ENCODE measurements around the gene RTN1. TPM values are rescaled to one million over a fixed set of nuclear protein-coding genes. Genes with fewer than 3 reads are reported as not detected.

The RTN1 gene
- total and polyA plus RNA-seq, 2 of the 8 experiments (the other 6 are each of a cell fraction or from before 2014, with no cell fraction given), result 2.8 to 4.9 TPM

DNA sequence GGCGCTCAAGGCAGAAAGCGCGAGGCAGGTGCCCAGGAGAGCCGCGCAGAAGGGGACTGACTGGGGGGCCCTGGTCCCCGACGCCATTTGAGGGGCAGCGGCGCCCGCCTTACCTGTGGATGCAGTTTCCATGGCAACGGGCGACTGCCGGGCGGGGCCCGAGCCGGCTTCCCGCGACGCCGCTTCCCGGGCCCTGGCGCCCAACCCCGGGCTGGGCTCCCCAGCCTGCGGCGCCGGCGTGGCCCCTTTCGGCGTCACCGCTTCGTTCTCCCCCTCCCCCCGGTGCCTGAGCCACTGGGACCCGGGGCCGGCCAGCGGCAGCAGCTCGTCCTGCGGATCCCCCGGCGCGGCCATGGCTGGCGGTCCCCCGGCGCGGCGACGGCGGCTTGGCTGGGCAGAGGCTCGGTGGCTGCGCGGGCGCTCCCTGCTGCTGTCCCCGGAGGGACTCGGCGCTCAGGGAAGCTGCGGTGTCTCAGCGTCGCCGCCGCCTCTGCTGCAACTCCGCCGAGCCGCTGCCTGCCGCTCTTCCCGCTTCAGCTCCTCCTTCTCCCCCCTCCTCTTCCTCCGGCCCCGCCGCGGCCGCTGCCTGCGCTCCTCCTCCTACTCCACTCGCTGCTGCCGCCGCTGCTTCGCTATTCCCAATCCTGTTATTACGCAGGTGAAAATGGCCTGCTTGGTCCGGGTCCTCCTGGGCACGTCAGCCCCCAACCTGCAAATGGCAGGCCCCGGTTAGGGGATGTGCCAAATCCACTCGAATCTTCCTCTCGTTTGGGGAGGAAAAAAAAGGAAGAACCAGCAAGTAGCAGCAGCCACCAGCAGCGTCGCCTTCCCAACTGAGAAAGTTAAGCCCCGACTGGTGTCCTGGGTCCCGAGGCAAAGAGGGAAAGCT is at the start of gene RTN1 (continued):
- TF ChIP-seq RNF2 (IDR thresholded peaks at IDR 0.05; ENCODE audit: borderline replicate concordance, low read depth, low read length, missing control alignments, poor library complexity, severe bottlenecking) (peak; percentile 49), JUN (IDR thresholded peaks at IDR 0.05; ENCODE audit: low read depth, low read length) (no peak), CEBPB (IDR thresholded peaks at IDR 0.05; ENCODE audit: low read depth, low read length) (no peak), POLR2AphosphoS5 (IDR thresholded peaks at IDR 0.05; ENCODE audit: low read depth, low read length) (no peak), YY1 (IDR thresholded peaks at IDR 0.05; ENCODE audit: low read depth, low read length) (peak; percentile 53; the same call in 1 of the 2 replicates), CREB1 (IDR thresholded peaks at IDR 0.05) (peak; percentile 47; the same call in 1 of the 2 replicates), SIN3A (conservative IDR thresholded peaks at IDR 0.05 in 1 of 2, IDR thresholded peaks at IDR 0.05 in 1 of 2; ENCODE audit: low read depth in 1 of 2, low read length in 2 of 2) (no peak), EP300 (IDR thresholded peaks at IDR 0.05; ENCODE audit: borderline replicate concordance in 1 of 2, low read depth in 2 of 2, low read length in 2 of 2) (no peak), BRCA1 (IDR thresholded peaks at IDR 0.05; ENCODE audit: low read depth, low read length) (no peak), TCF12 (IDR thresholded peaks at IDR 0.05; ENCODE audit: low read depth, low read length) (no peak), BCL11A (IDR thresholded peaks at IDR 0.05; ENCODE audit: low read depth in 2 of 2, low read length in 2 of 2) (no peak), EZH2 (IDR thresholded peaks at IDR 0.05; ENCODE audit: low read depth, low read length, severe bottlenecking) (peak; percentile 72), SUZ12 (IDR thresholded peaks at IDR 0.05; ENCODE audit: low read length) (peak; percentile 49), HDAC2 (IDR thresholded peaks at IDR 0.05; ENCODE audit: borderline replicate concordance in 1 of 2, low read depth in 2 of 2, low read length in 2 of 2) (no peak), CTBP2 (IDR thresholded peaks at IDR 0.05; ENCODE audit: borderline replicate concordance, insufficient read depth, insufficient read length, low read length) (no peak), RAD21 (IDR thresholded peaks at IDR 0.05 in 1 of 2, conservative IDR thresholded peaks at IDR 0.05 in 1 of 2; ENCODE audit: low read depth in 2 of 2, low read length in 2 of 2) (0 out of 4 replicates have a peak, but pooled peaks of 1 of the 2 experiments have one; percentile 1), SRF (IDR thresholded peaks at IDR 0.05; ENCODE audit: low read depth, low read length) (no peak), TAF1 (IDR thresholded peaks at IDR 0.05; ENCODE audit: low read depth, low read length) (no peak)
- TF ChIP-seq, protein P1, sequence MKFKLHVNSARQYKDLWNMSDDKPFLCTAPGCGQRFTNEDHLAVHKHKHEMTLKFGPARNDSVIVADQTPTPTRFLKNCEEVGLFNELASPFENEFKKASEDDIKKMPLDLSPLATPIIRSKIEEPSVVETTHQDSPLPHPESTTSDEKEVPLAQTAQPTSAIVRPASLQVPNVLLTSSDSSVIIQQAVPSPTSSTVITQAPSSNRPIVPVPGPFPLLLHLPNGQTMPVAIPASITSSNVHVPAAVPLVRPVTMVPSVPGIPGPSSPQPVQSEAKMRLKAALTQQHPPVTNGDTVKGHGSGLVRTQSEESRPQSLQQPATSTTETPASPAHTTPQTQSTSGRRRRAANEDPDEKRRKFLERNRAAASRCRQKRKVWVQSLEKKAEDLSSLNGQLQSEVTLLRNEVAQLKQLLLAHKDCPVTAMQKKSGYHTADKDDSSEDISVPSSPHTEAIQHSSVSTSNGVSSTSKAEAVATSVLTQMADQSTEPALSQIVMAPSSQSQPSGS (IDR thresholded peaks at IDR 0.05; ENCODE audit: low read length), result no peak
- TF ChIP-seq, protein P2, sequence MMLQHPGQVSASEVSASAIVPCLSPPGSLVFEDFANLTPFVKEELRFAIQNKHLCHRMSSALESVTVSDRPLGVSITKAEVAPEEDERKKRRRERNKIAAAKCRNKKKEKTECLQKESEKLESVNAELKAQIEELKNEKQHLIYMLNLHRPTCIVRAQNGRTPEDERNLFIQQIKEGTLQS (IDR thresholded peaks at IDR 0.05; ENCODE audit: insufficient read depth, low read depth, low read length), result no peak

Measured in H1 (cell line).